Astrocyte (in vitro differentiated cells and primary cell): ENCODE data around the gene LIPE.

Experiments used
- CTCF ChIP-seq: IDR thresholded peaks from 2 replicates; pipeline ENCODE4 v1.5.1; 2011; ENCODE audit warnings: low read depth, mild to moderate bottlenecking, inconsistent platforms, low read length, moderate library complexity; ENCODE audit not compliant: insufficient read depth
- EZH2 ChIP-seq: IDR thresholded peaks from 2 replicates; pipeline ENCODE4 v1.6.1; 2012; ENCODE audit warnings: mild to moderate bottlenecking, low read length, inconsistent platforms; ENCODE audit not compliant: insufficient read depth

GRCh38 chr19:42440357-42441048, 13.3 kb upstream of the LIPE start:
- TF ChIP-seq CTCF (peak; percentile 86), EZH2 (no peak)
